H9 (cell line): Measurements from ENCODE around the gene TTC7B. TPM values are rescaled to one million over a fixed set of nuclear protein-coding genes. Genes with fewer than 3 reads are reported as not detected.

ENCODE experiments used
- DNase-seq: peaks from one replicate; pipeline ENCODE4 v3.0.0-alpha.2; 2017
- H2AFZ ChIP-seq: one replicate; pipeline ENCODE4 v1.6.1; 2013; ENCODE audit warnings: mild to moderate bottlenecking, low read length, control low read depth, moderate library complexity
- H2AK5ac ChIP-seq: 2 replicates; pipeline ENCODE4 v1.6.1; 2013; ENCODE audit warnings: low read length, control low read depth, mixed read lengths; ENCODE audit not compliant: insufficient read length
- H2BK120ac ChIP-seq: one replicate; pipeline ENCODE4 v1.6.1; 2013; ENCODE audit warnings: low read depth, mild to moderate bottlenecking, low read length, control low read depth, inconsistent platforms; ENCODE audit not compliant: poor library complexity, severe bottlenecking
- H2BK12ac ChIP-seq: 2 replicates; pipeline ENCODE4 v1.6.1; 2013; ENCODE audit warnings: low read length, control low read depth, mixed read lengths, low read depth; ENCODE audit not compliant: insufficient read length
- H2BK15ac ChIP-seq: 2 replicates; pipeline ENCODE4 v1.6.1; 2013; ENCODE audit warnings: low read depth, low read length, control low read depth
- H2BK20ac ChIP-seq: one replicate; pipeline ENCODE4 v1.6.1; 2013; ENCODE audit warnings: low read depth, mild to moderate bottlenecking, low read length, control low read depth, inconsistent platforms; ENCODE audit not compliant: poor library complexity, severe bottlenecking
- H2BK5ac ChIP-seq: 2 replicates; pipeline ENCODE4 v1.6.1; 2013; ENCODE audit warnings: low read length, control low read depth, mixed read lengths; ENCODE audit not compliant: insufficient read length
- H3K14ac ChIP-seq: 2 replicates; pipeline ENCODE4 v1.6.1; 2013; ENCODE audit warnings: low read length, control low read depth; ENCODE audit not compliant: insufficient read depth
- H3K18ac ChIP-seq: 2 replicates; pipeline ENCODE4 v1.6.1; 2013; ENCODE audit warnings: low read depth, mild to moderate bottlenecking, mixed read lengths, low read length, control low read depth; ENCODE audit not compliant: insufficient read length
- H3K23ac ChIP-seq: 2 replicates; pipeline ENCODE4 v1.6.1; 2013; ENCODE audit warnings: low read length, control low read depth, mixed read lengths, low read depth; ENCODE audit not compliant: insufficient read length
- H3K23me2 ChIP-seq: 2 replicates; pipeline ENCODE4 v1.6.1; 2013; ENCODE audit warnings: low read depth, mild to moderate bottlenecking, mixed read lengths, low read length, control low read depth; ENCODE audit not compliant: insufficient read length, poor library complexity, severe bottlenecking
- H3K27ac ChIP-seq: 2 replicates; pipeline ENCODE4 v1.5.1; 2013; ENCODE audit warnings: low read length, control low read depth, mixed read lengths, low read depth; ENCODE audit not compliant: insufficient read length
- H3K27me3 ChIP-seq: 2 replicates; pipeline ENCODE4 v1.6.1; 2013; ENCODE audit warnings: low read length, control low read depth, inconsistent platforms; ENCODE audit not compliant: insufficient read depth
- H3K4ac ChIP-seq: 2 replicates; pipeline ENCODE4 v1.6.1; 2013; ENCODE audit warnings: low read depth, mild to moderate bottlenecking, control low read depth, inconsistent platforms, low read length, moderate library complexity
- H3K4me1 ChIP-seq: 2 replicates; pipeline ENCODE4 v1.6.1; 2013; ENCODE audit warnings: low read length, control low read depth, inconsistent platforms; ENCODE audit not compliant: insufficient read depth
- H3K4me2 ChIP-seq: 2 replicates; pipeline ENCODE4 v1.6.1; 2013; ENCODE audit warnings: low read length, control low read depth, mixed read lengths; ENCODE audit not compliant: insufficient read length, insufficient read depth
- H3K56ac ChIP-seq: 2 replicates; pipeline ENCODE4 v1.6.1; 2013; ENCODE audit warnings: low read depth, mild to moderate bottlenecking, mixed read lengths, low read length, control low read depth; ENCODE audit not compliant: insufficient read length
- H3K79me1 ChIP-seq: 2 replicates; pipeline ENCODE4 v1.6.1; 2013; ENCODE audit warnings: low read depth, mild to moderate bottlenecking, moderate library complexity, low read length, control low read depth, inconsistent platforms; ENCODE audit not compliant: insufficient read depth, poor library complexity, severe bottlenecking
- H3K79me2 ChIP-seq: 2 replicates; pipeline ENCODE4 v1.6.1; 2013; ENCODE audit warnings: low read length, control low read depth, inconsistent platforms; ENCODE audit not compliant: insufficient read depth
- H3K9ac ChIP-seq: 2 replicates; pipeline ENCODE4 v1.6.1; 2013; ENCODE audit warnings: low read length, control low read depth, mixed read lengths; ENCODE audit not compliant: insufficient read length; ENCODE audit errors: extremely low read depth
- H3K9me3 ChIP-seq: one replicate; pipeline ENCODE4 v1.6.1; 2013; ENCODE audit warnings: low read depth, low read length, inconsistent platforms; ENCODE audit not compliant: control insufficient read depth
- H3T11ph ChIP-seq: one replicate; pipeline ENCODE4 v1.6.1; 2013; ENCODE audit warnings: mild to moderate bottlenecking, low read length, control low read depth, inconsistent platforms
- H4K20me1 ChIP-seq: one replicate; pipeline ENCODE4 v1.6.1; 2013; ENCODE audit not compliant: control insufficient read depth, insufficient read length, insufficient read depth
- H4K5ac ChIP-seq: 2 replicates; pipeline ENCODE4 v1.6.1; 2013; ENCODE audit warnings: low read depth, mild to moderate bottlenecking, mixed read lengths, low read length, control low read depth; ENCODE audit not compliant: insufficient read length
- H4K8ac ChIP-seq: replicated peaks from 2 replicates; pipeline ENCODE4 v1.6.1; 2013; ENCODE audit warnings: low read length, control low read depth, mixed read lengths, low read depth; ENCODE audit not compliant: insufficient read length
- H4K91ac ChIP-seq: 2 replicates; pipeline ENCODE4 v1.6.1; 2013; ENCODE audit warnings: low read depth, mild to moderate bottlenecking, moderate library complexity, mixed read lengths, low read length, control low read depth; ENCODE audit not compliant: insufficient read length
- H3K27ac Mint-ChIP-seq, 3 experiments: 2 replicates in 2 of 3; 3 replicates in 1 of 3; pipeline ENCODE4 v1.8.0; 2020 to 2021; ENCODE audit warnings: mixed read lengths in 3 of 3, mild to moderate bottlenecking in 1 of 3, moderate library complexity in 1 of 3
- H3K27me3 Mint-ChIP-seq: 2 replicates; pipeline ENCODE4 v1.8.0; 2021; ENCODE audit warnings: low read depth, mild to moderate bottlenecking, moderate library complexity, mixed read lengths
- H3K36me3 Mint-ChIP-seq, 3 experiments: 2 replicates in 2 of 3; 3 replicates in 1 of 3; pipeline ENCODE4 v1.8.0; 2020 to 2021; ENCODE audit warnings: low read depth in 3 of 3, mixed read lengths in 3 of 3; ENCODE audit not compliant: insufficient read depth in 1 of 3
- H3K4me1 Mint-ChIP-seq, 2 experiments: 2 replicates each; pipeline ENCODE4 v1.8.0; 2020; ENCODE audit warnings: mixed read lengths in 2 of 2
- H3K4me3 Mint-ChIP-seq, 2 experiments: 2 replicates in 1 of 2; 3 replicates in 1 of 2; pipeline ENCODE4 v1.8.0; 2020 to 2021; ENCODE audit warnings: mild to moderate bottlenecking in 2 of 2, mixed read lengths in 2 of 2, moderate library complexity in 1 of 2
- H3K9me3 Mint-ChIP-seq, 2 experiments: 2 replicates in 1 of 2; 3 replicates in 1 of 2; pipeline ENCODE4 v1.8.0; 2020; ENCODE audit warnings: mild to moderate bottlenecking in 2 of 2, mixed read lengths in 2 of 2, moderate library complexity in 1 of 2
- CTCF ChIP-seq: fragments of 200-600 bp; sonication (generic); conservative IDR thresholded peaks from 3 replicates; pipeline ENCODE4 v1.8.0; 2021; ENCODE audit warnings: antibody characterized with exemption, mild to moderate bottlenecking
- WGBS: extraction: QIAGEN DNeasy Blood & Tissue Kit; methylation state at CpG from one replicate; pipeline ENCODE4 v1.1.7; 2013; ENCODE audit warnings: missing lambda C conversion rate, low lambda C conversion rate, mixed read lengths; ENCODE audit not compliant: insufficient read length; ENCODE audit errors: extremely low coverage; 5-methylcytosine and 5-hydroxymethylcytosine counted together
- total RNA-seq: library from RNA; stranded (reverse); gene quantifications from 2 replicates; pipeline ENCODE4 v1.2.1, GENCODE V29; 2021

TTC7B gene
- total RNA-seq, 1 experiment from 2014 or later: 33.7 TPM

DNA sequence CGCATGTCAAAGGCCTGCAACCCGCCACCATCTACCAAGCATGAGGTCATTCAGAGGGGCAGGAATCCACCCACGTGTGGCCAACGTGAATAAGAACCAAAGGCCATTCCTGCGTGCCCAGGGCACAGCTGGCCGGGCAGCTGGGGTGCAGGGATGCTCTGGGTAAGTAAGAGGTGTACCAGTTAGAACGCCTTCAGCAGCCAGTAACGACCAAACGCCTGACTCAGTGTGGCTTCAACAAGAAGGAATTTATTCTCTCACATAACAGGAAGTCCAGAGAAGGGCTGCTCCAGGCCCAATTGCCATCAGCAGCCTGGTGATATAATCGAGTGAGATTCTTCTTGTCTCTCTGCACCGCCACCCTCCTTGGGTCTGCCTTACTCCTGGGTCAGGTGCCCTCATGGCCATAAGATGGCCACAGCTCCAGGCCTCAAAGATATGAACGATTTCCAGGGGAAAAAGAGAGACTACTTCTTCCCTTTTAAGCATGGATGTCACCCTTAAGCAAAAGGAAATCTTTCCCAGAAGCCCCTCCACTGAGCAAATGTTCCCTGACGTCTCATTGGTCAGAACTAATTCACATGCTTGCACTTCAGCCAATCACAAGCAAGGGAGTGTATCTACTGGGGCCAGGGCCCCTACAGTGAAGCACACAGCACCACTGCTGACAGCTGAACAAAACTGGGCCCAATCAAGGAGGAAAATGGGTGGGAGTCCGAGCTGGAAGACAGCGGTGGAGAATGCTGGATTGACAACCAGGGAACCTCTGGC lies 7.3 kb downstream of the TTC7B start:
- H4K5ac ChIP-seq: no peak overlapping the region
- H3K9me3 ChIP-seq: no peaks in the 10 kb centered on the region
- no peak overlapping the region for H3K9ac ChIP-seq
- no peak overlapping the region for H3K27ac ChIP-seq
- H3K4me1 ChIP-seq: no peaks in the 10 kb centered on the region; the same call in 1 of the 2 replicates
- no peaks in the 10 kb centered on the region for H4K20me1 ChIP-seq
- H2BK5ac ChIP-seq: no peak overlapping the region
- H2AK5ac ChIP-seq: no peak overlapping the region
- no peak overlapping the region for H3K23ac ChIP-seq
- no peak overlapping the region for H3T11ph ChIP-seq
- H3K79me1 ChIP-seq: no peaks in the 10 kb centered on the region
- Mint-ChIP-seq H3K27ac (no peak overlapping the region), H3K27me3 (peaks cover under 1% of the 10 kb centered on the region; the same call in 1 of the 2 replicates), H3K4me3 (no peak overlapping the region), H3K9me3 (no peaks in the 10 kb centered on the region), H3K4me1 (peaks cover 9% of the 10 kb centered on the region in 2 experiments), H3K36me3 (no peaks in the 10 kb centered on the region)
- DNase-seq: no peak
- no CpG with 5 or more reads among the region's 15 CpGs for WGBS
- no peak overlapping the region for H3K14ac ChIP-seq
- no peak overlapping the region for H4K8ac ChIP-seq
- no peak overlapping the region for H3K18ac ChIP-seq
- H2BK120ac ChIP-seq: no peak overlapping the region
- no peak for TF ChIP-seq CTCF
- no peak overlapping the region for H2BK15ac ChIP-seq
- peaks cover 3% of the 10 kb centered on the region for H3K23me2 ChIP-seq
- H3K4me2 ChIP-seq: no peak overlapping the region
- H3K79me2 ChIP-seq: no peaks in the 10 kb centered on the region
- no peak overlapping the region for H3K56ac ChIP-seq
- no peak overlapping the region for H2BK20ac ChIP-seq
- H3K27me3 ChIP-seq: no peaks in the 10 kb centered on the region
- no peak overlapping the region for H4K91ac ChIP-seq
- no peak overlapping the region for H2AFZ ChIP-seq
- no peak overlapping the region for H3K4ac ChIP-seq
- H2BK12ac ChIP-seq: no peak overlapping the region
